ENCODE data around the gene CCDC127. TPM values are rescaled to one million over a fixed set of nuclear protein-coding genes. Genes with fewer than 3 reads are reported as not detected.
"Not testable (repeated sequence)": the region's sequence is repeated elsewhere in the genome, so short reads cannot be mapped to it uniquely, and the experiment has no call there.

CCDC127 gene
- total RNA-seq, 4 donors from 2014 or later = 0.97 to 4.2 (median 1.9) TPM

DNA sequence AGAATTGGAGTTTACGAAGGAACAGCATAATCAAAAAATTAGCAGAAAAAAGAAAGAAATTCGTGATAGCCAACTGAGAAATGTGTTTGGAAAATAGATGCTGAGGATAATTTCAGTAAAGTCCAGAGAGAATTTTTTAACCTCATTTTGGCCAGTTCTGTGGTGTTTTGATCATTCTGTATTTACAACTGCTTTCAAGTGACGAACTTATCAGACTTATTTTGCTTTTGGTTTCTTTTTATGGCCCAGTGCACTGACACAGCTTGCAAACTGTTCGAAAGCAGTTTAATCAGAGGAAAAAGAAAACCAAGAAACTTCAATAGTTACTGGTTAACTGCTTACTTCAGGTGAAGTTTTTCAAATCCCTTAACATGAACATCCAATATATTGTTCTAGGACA is 2.0 kb upstream of the CCDC127 start:
- Histone ChIP-seq H3K4me3 (peak overlapping the region; percentile 63 to 100 (median 86)), H3K9me3 (no peaks in the 10 kb centered on the region), H3K36me3 (peaks cover 3 to 20% (median 6%) of the 10 kb centered on the region in 3 donors), H3K4me1 (peaks cover 5 to 64% (median 23%) of the 10 kb centered on the region in 3 donors), H3K27me3 (no peaks in the 10 kb centered on the region), H3K27ac (peak overlapping the region; percentile 13 to 93 (median 85))
- DNase-seq = no peak
- WGBS, 2 donors = 27 to 40% methylated on average over 4 of the region's 4 CpGs
- TF ChIP-seq, protein P1, sequence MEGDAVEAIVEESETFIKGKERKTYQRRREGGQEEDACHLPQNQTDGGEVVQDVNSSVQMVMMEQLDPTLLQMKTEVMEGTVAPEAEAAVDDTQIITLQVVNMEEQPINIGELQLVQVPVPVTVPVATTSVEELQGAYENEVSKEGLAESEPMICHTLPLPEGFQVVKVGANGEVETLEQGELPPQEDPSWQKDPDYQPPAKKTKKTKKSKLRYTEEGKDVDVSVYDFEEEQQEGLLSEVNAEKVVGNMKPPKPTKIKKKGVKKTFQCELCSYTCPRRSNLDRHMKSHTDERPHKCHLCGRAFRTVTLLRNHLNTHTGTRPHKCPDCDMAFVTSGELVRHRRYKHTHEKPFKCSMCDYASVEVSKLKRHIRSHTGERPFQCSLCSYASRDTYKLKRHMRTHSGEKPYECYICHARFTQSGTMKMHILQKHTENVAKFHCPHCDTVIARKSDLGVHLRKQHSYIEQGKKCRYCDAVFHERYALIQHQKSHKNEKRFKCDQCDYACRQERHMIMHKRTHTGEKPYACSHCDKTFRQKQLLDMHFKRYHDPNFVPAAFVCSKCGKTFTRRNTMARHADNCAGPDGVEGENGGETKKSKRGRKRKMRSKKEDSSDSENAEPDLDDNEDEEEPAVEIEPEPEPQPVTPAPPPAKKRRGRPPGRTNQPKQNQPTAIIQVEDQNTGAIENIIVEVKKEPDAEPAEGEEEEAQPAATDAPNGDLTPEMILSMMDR (IDR thresholded peaks at IDR 0.05) = no peak
- TF ChIP-seq POLR2A (IDR thresholded peaks at IDR 0.05) = no peak
- intact Hi-C loops (cut with DNase I) = no loop called here

DNA sequence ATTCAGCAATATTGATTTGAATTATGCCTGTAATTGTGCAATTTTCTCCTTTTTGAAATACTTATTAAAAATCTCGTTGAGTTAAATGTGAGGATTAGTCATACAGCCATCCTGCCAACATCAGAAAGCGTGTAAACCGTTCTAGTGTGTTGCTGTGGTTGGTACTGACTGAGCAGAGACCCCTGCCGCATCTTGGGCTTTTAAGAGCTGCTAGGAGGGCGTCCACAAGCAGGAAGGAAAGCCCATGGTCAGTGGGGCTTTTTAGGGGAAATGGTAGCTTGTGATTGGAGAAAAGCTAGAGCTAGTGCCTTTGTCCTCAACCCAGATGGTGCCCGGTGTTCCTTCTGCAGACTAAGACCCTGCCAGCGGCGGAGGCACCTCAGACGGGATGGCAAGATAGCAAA is 1.5 kb upstream of the CCDC127 start:
- TF ChIP-seq, protein P1 (IDR thresholded peaks at IDR 0.05) = no peak
- no peak for TF ChIP-seq POLR2A (IDR thresholded peaks at IDR 0.05)
- H3K36me3 ChIP-seq = peaks cover 0 to 15% (median 2%) of the 10 kb centered on the region in 3 donors
- H3K9me3 ChIP-seq = no peaks in the 10 kb centered on the region
- peaks cover 5 to 69% (median 27%) of the 10 kb centered on the region in 3 donors for H3K4me1 ChIP-seq
- peak overlapping the region; percentile 83 to 93 (median 89) for H3K27ac ChIP-seq
- H3K4me3 ChIP-seq = peak overlapping the region; percentile 63 to 100 (median 86)
- 13 to 18% methylated on average over 8 to 9 of the region's 9 CpGs for WGBS, 2 donors
- no peaks in the 10 kb centered on the region for H3K27me3 ChIP-seq
- DNase-seq = no peak
- intact Hi-C loops (cut with DNase I) = no loop called here

DNA sequence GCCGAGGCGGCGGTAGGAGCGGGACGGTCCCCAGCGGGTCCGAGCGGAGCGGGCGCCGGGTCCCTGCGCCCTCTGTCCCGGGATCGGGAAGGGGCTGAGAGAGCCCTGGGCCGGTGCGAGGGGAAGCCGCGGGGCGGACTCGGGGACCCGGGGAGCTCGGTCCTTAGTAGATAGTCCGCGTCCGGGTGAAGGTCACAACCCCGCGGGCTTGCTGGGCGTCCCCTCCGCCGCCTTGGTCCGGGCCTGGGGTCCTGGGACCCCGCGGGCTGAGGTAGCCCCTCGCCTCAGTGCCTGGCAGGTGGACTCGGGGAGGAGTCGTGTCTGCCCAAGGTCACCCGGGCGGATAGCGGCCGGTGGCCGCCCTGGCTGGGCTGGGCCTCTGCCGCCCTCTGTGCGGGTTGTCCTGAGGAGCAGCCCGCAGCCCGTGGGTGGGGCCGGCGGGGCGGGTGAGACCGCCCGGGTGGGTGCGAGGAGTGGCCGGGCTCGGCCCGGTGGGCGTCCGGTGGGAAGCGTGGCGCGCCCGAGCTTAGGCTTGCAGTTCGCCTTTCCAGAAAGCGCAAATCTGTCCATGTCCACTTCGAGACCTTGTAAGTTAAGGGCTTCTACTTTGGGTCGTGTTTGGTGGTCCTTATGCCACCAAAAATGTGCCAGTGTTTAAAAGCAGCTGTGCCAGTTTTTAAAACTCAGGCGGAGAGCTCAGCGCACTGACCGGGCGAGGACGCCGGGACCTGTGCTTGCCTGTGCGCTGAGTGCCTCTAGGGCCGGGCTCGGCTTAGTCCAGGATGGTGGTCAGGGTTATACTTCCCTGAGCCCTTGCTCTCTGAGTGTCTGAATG is 721 bp upstream of the CCDC127 start:
- H3K27ac ChIP-seq = peak overlapping the region; percentile 83 to 93 (median 89)
- no peaks in the 10 kb centered on the region for H3K27me3 ChIP-seq
- intact Hi-C loops (cut with DNase I) = no loop called here
- H3K4me1 ChIP-seq = peaks cover 5 to 69% (median 27%) of the 10 kb centered on the region in 3 donors
- no peak for DNase-seq
- no peaks in the 10 kb centered on the region for H3K9me3 ChIP-seq
- TF ChIP-seq POLR2A (IDR thresholded peaks at IDR 0.05) = no peak
- TF ChIP-seq, protein P1 (IDR thresholded peaks at IDR 0.05) = no peak
- peak overlapping the region; percentile 63 to 100 (median 86) for H3K4me3 ChIP-seq
- H3K36me3 ChIP-seq = peaks cover 0 to 15% (median 0%) of the 10 kb centered on the region in 3 donors
- WGBS, 2 donors = 0% methylated on average over 8 to 9 of the region's 73 CpGs

DNA sequence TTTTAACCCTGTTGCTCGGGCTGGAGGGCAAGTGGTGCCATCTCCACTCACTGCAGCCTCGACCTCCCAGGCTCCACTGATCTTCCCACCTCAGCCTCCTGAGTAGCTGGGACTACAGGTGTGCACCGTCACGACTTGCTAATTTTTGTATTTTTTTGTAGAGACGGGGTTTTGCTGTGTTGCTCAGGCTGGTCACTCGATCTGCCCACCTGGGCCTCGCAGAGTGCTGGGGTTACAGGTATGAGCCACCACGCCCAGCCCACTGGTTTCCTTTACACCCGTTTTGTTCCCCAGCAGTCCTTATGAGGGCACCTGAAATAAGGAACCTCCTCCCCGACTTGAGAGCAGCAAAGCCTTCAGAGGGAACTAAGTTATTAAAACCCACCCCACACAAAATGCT is 1.9 kb downstream of the CCDC127 start:
- peaks cover 0 to 15% (median 0%) of the 10 kb centered on the region in 3 donors for H3K36me3 ChIP-seq
- H3K9me3 ChIP-seq; H3K4me3 ChIP-seq; intact Hi-C loops (cut with DNase I); DNase-seq; H3K27me3 ChIP-seq; H3K27ac ChIP-seq: not testable (repeated sequence)
- 70 to 91% methylated on average over 4 to 6 of the region's 10 CpGs for WGBS, 2 donors
- peaks cover 5 to 47% (median 18%) of the 10 kb centered on the region in 3 donors for H3K4me1 ChIP-seq

DNA sequence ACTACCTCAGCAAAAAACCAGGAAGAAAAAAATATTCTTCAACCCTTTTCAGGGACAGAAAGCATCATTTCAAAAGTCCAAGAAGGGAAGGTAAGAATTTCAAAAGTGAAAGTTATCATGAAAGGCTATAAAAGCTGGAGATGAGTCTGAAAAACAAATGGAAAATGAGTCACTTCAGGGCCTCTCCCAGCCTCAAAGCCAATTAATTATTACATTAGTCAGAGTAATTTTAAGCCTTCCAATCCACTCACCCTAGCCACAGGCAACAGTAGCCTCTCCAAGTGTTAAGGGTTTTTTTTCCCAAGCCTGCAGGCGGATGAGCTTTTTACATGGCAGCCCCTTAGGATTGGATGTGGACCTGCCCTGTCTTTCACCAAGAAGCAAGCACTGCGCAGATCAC is 2.7 kb downstream of the CCDC127 start:
- Histone ChIP-seq H3K4me1 (peaks cover 5 to 39% (median 12%) of the 10 kb centered on the region in 3 donors), H3K36me3 (peaks cover 0 to 15% (median 0%) of the 10 kb centered on the region in 3 donors)
- H3K27me3 ChIP-seq; H3K27ac ChIP-seq; H3K4me3 ChIP-seq; DNase-seq; intact Hi-C loops (cut with DNase I); H3K9me3 ChIP-seq: not testable (repeated sequence)
- 50 to 82% methylated on average over 1 to 2 of the region's 2 CpGs for WGBS, 2 donors

DNA sequence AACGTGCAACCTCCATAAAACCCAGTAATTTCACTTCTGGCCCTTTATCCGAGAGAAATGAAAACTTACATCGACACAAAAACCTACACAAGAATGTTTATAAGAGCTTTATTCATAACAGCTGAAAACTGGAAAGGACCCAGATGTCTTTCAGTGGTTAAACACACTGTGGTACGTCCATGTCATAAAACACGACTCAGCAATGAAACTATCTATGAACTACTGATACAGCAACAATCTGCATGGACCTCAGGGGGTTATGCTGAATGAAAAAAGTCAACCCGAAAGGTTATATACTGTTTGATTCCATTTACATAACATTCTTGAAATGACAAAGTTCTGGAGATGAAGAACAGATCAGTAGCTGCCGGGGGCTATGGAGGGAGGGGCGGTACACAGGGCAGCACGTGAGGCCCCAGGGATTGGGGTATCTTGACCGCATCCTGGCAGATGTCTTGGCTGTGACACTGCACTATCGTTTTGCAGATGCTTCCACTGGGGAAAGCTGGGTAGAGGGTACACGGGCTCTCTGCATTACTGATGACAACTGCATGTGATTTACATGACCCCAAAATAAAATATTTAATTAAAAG is 4.1 kb downstream of the CCDC127 start:
- no peaks in the 10 kb centered on the region for H3K9me3 ChIP-seq
- DNase-seq = no peak
- H3K4me1 ChIP-seq = peaks cover 0 to 26% (median 5%) of the 10 kb centered on the region in 3 donors
- TF ChIP-seq POLR2A (IDR thresholded peaks at IDR 0.05) = no peak
- TF ChIP-seq, protein P1 (IDR thresholded peaks at IDR 0.05) = no peak
- H3K27ac ChIP-seq = no peak overlapping the region
- intact Hi-C loops (cut with DNase I) = no loop called here
- H3K36me3 ChIP-seq = peaks cover 0 to 15% (median 0%) of the 10 kb centered on the region in 3 donors
- 82 to 88% methylated on average over 12 of the region's 12 CpGs for WGBS, 2 donors
- no peak overlapping the region for H3K4me3 ChIP-seq
- H3K27me3 ChIP-seq = no peaks in the 10 kb centered on the region
